NCI-H1436 treated with DMSO at 0.1 percent for 48 hours (cell line): ENCODE measurements around the gene BTBD1.
A peak's percentile ranks its signal among the peaks of the same experiment; 100 is the strongest.

Experiments used
- DNase-seq: peaks from one replicate; lab custom pipeline; 2025; lab: John Stamatoyannopoulos, UW

The BTBD1 gene

GRCh38 chr15:82993144-82993543, 73.9 kb downstream of the BTBD1 start:
- DNase-seq = no peak

GRCh38 chr15:82992436-82992998, 74.5 kb downstream of the BTBD1 start:
- DNase-seq = no peak

- DNase-seq = no peak
Measured at GRCh38 chr15:82986442-82986780, 80.6 kb downstream of the BTBD1 start.

GRCh38 chr15:82985688-82986441, 81.2 kb downstream of the BTBD1 start, which contains the start of gene RAMAC:
TSS of gene RAMAC (plus strand) at chr15:82986210. CDS start at chr15:82989019, 2,809 bp downstream.
- peak; percentile 76 for DNase-seq

GRCh38 chr15:82980981-82981380, 86.1 kb downstream of the BTBD1 start:
- no peak for DNase-seq

GRCh38 chr15:82979726-82980125, 87.3 kb downstream of the BTBD1 start:
- DNase-seq = no peak

- DNase-seq = no peak
Measured at GRCh38 chr15:82978438-82978837, 88.6 kb downstream of the BTBD1 start.

- DNase-seq = no peak
Measured at GRCh38 chr15:82977076-82977475, 90.0 kb downstream of the BTBD1 start.

- DNase-seq = no peak
Measured at GRCh38 chr15:82972990-82973389, 94.1 kb downstream of the BTBD1 start.

- DNase-seq = no peak
Measured at GRCh38 chr15:82971218-82971984, 95.7 kb downstream of the BTBD1 start.

GRCh38 chr15:82970696-82971095, 96.4 kb downstream of the BTBD1 start:
- DNase-seq = no peak

- no peak for DNase-seq
Measured at GRCh38 chr15:82970078-82970686, 96.9 kb downstream of the BTBD1 start.

GRCh38 chr15:82969353-82969752, 97.7 kb downstream of the BTBD1 start:
- no peak for DNase-seq

GRCh38 chr15:82968066-82968465, 99.0 kb downstream of the BTBD1 start:
- no peak for DNase-seq

GRCh38 chr15:82966671-82967071, 100.4 kb downstream of the BTBD1 start:
- no peak for DNase-seq
